Bronchial epithelial cell (primary cell): ENCODE results near the gene MT1F. TPM values are rescaled to one million over a fixed set of nuclear protein-coding genes. Genes with fewer than 3 reads are reported as not detected.
A peak's percentile ranks its signal among the peaks of the same experiment; 100 is the strongest.
"Not testable (repeated sequence)": the region's sequence is repeated elsewhere in the genome, so short reads cannot be mapped to it uniquely, and the experiment has no call there.

ENCODE experiments used
- DNase-seq: peaks from one replicate; pipeline ENCODE4 v3.0.0-alpha.2; 2010; ENCODE audit warnings: low read depth
- FAIRE-seq: peaks from 2 replicates; lab custom pipeline; 2011; peaks lifted over from hg19 to GRCh38; lab: Jason Lieb, UNC
- H3K27me3 ChIP-seq: 2 replicates; pipeline ENCODE4 v1.5.1; 2011; ENCODE audit warnings: low read length; ENCODE audit not compliant: control insufficient read depth, insufficient read depth
- H3K36me3 ChIP-seq: 2 replicates; pipeline ENCODE4 v1.5.1; 2011; ENCODE audit warnings: low read length; ENCODE audit not compliant: control insufficient read depth, insufficient read depth
- H3K4me3 ChIP-seq: 2 replicates; pipeline ENCODE4 v1.5.1; 2011; ENCODE audit warnings: mild to moderate bottlenecking, low read depth, low read length, control low read depth
- CTCF ChIP-seq: IDR thresholded peaks from 2 replicates; pipeline ENCODE4 v1.5.1; 2011; ENCODE audit warnings: mild to moderate bottlenecking, moderate library complexity, low read length, control low read depth, inconsistent platforms; ENCODE audit not compliant: insufficient read depth, severe bottlenecking
- total RNA-seq: library from RNA; depleted of rRNA; stranded (reverse); fragments of >200 nt; gene quantifications from 2 replicates; pipeline ENCODE4 v1.2.1, GENCODE V29; 2014

The MT1F gene
- total RNA-seq, 1 donor from 2014 or later: 1.6 TPM

GRCh38 chr16:56669840-56670619 lies 12.3 kb downstream of the MT1F start:
- Histone ChIP-seq H3K4me3 (no peak overlapping the region), H3K36me3 (no peaks in the 10 kb centered on the region), H3K27me3 (peaks cover 25% of the 10 kb centered on the region)
- no peak for DNase-seq
- FAIRE-seq: no peak
- TF ChIP-seq CTCF: no peak

GRCh38 chr16:56670620-56670934 lies 12.8 kb downstream of the MT1F start:
- Histone ChIP-seq H3K4me3 (no peak overlapping the region), H3K27me3 (peaks cover 25% of the 10 kb centered on the region), H3K36me3 (no peaks in the 10 kb centered on the region)
- FAIRE-seq (no peak), DNase-seq (no peak)
- TF ChIP-seq CTCF: no peak

- DNase-seq (peak; percentile 46), FAIRE-seq (peak; percentile 88)
- H3K27me3 ChIP-seq: peaks cover 25% of the 10 kb centered on the region
- not testable (repeated sequence) for H3K4me3 ChIP-seq, H3K36me3 ChIP-seq
These were observed 13.9 kb downstream of the MT1F start for GRCh38 chr16:56671691-56672090.

- FAIRE-seq, DNase-seq, H3K36me3 ChIP-seq, H3K4me3 ChIP-seq: not testable (repeated sequence)
- peaks cover 21% of the 10 kb centered on the region for H3K27me3 ChIP-seq
These were observed 14.4 kb downstream of the MT1F start for GRCh38 chr16:56672171-56672570.

GRCh38 chr16:56672761-56673536 lies 15.2 kb downstream of the MT1F start:
- DNase-seq (peak; percentile 27), FAIRE-seq (no peak)
- H3K4me3 ChIP-seq: no peak overlapping the region
- peaks cover 19% of the 10 kb centered on the region for H3K27me3 ChIP-seq
- H3K36me3 ChIP-seq: no peaks in the 10 kb centered on the region
- no peak for TF ChIP-seq CTCF

- TF ChIP-seq CTCF: peak; percentile 75
- H3K36me3 ChIP-seq: no peaks in the 10 kb centered on the region
- DNase-seq (peak; percentile 35), FAIRE-seq (no peak)
- no peak overlapping the region for H3K4me3 ChIP-seq
- peaks cover 11% of the 10 kb centered on the region for H3K27me3 ChIP-seq
These were observed 16.2 kb downstream of the MT1F start for GRCh38 chr16:56673921-56674320.

- not testable (repeated sequence) for H3K4me3 ChIP-seq, DNase-seq, H3K36me3 ChIP-seq, H3K27me3 ChIP-seq, FAIRE-seq
These were observed 16.8 kb downstream of the MT1F start for GRCh38 chr16:56674570-56674969.
